GM23338 (cell line): ENCODE results near the gene DHRSX.
"Not testable (repeated sequence)": the region's sequence is repeated elsewhere in the genome, so short reads cannot be mapped to it uniquely, and the experiment has no call there.

ENCODE experiments used
- CREB1 ChIP-seq: fragments of 250-450 bp; sonication (Bioruptor Pico); IDR thresholded peaks from 2 replicates; pipeline ENCODE4 v1.5.0; 2020; ENCODE audit warnings: low read depth, mild to moderate bottlenecking, moderate library complexity
- EZH2phosphoT487 ChIP-seq: fragments of 200-600 bp; sonication (generic); IDR thresholded peaks from one replicate; pipeline ENCODE4 v1.8.1; 2018; ENCODE audit warnings: antibody characterized with exemption; ENCODE audit not compliant: unreplicated experiment
- POLR2AphosphoS5 ChIP-seq: IDR thresholded peaks from 2 replicates; pipeline ENCODE4 v1.6.1; 2016; ENCODE audit warnings: antibody characterized with exemption, low read depth
- TF ChIP-seq, protein P1 (sequence below), 2 experiments: fragments of 200-600 bp in 1 of 2; sonication (generic) in 1 of 2; conservative IDR thresholded peaks; 2 replicates each; pipeline versions ENCODE4 v1.5.1 to v1.6.1; 2016 to 2017; ENCODE audit warnings: antibody characterized with exemption in 2 of 2, low read depth in 2 of 2, mild to moderate bottlenecking in 2 of 2, moderate library complexity in 1 of 2
- TF ChIP-seq, protein P2 (sequence below): IDR thresholded peaks from 2 replicates; pipeline ENCODE4 v1.6.1; 2016; ENCODE audit warnings: antibody characterized with exemption

- TF ChIP-seq, protein P1, sequence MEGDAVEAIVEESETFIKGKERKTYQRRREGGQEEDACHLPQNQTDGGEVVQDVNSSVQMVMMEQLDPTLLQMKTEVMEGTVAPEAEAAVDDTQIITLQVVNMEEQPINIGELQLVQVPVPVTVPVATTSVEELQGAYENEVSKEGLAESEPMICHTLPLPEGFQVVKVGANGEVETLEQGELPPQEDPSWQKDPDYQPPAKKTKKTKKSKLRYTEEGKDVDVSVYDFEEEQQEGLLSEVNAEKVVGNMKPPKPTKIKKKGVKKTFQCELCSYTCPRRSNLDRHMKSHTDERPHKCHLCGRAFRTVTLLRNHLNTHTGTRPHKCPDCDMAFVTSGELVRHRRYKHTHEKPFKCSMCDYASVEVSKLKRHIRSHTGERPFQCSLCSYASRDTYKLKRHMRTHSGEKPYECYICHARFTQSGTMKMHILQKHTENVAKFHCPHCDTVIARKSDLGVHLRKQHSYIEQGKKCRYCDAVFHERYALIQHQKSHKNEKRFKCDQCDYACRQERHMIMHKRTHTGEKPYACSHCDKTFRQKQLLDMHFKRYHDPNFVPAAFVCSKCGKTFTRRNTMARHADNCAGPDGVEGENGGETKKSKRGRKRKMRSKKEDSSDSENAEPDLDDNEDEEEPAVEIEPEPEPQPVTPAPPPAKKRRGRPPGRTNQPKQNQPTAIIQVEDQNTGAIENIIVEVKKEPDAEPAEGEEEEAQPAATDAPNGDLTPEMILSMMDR (conservative IDR thresholded peaks at IDR 0.05; ENCODE audit: low read depth in 2 of 2): not testable (repeated sequence)
- not testable (repeated sequence) for TF ChIP-seq POLR2AphosphoS5, CREB1, EZH2phosphoT487
- TF ChIP-seq, protein P2, sequence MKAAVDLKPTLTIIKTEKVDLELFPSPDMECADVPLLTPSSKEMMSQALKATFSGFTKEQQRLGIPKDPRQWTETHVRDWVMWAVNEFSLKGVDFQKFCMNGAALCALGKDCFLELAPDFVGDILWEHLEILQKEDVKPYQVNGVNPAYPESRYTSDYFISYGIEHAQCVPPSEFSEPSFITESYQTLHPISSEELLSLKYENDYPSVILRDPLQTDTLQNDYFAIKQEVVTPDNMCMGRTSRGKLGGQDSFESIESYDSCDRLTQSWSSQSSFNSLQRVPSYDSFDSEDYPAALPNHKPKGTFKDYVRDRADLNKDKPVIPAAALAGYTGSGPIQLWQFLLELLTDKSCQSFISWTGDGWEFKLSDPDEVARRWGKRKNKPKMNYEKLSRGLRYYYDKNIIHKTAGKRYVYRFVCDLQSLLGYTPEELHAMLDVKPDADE: not testable (repeated sequence)
Measured at GRCh38 chrX:2534261-2535021, 33.7 kb upstream of the DHRSX start.
